Mesendoderm (in vitro differentiated cells): ENCODE measurements around the gene KIAA0825.
A peak's percentile ranks its signal among the peaks of the same experiment; 100 is the strongest.

Experiments
- DNase-seq: peaks from one replicate; pipeline ENCODE4 v3.0.0; 2013
- H2AK5ac ChIP-seq: 2 replicates; pipeline ENCODE4 v1.6.1; 2013; ENCODE audit warnings: low read length, inconsistent platforms
- H2BK120ac ChIP-seq: 2 replicates; pipeline ENCODE4 v1.6.1; 2013; ENCODE audit warnings: low read depth, mild to moderate bottlenecking, low read length, moderate library complexity, mixed read lengths
- H2BK15ac ChIP-seq: replicated peaks from 2 replicates; pipeline ENCODE4 v1.6.1; 2013; ENCODE audit warnings: low read depth, mild to moderate bottlenecking, moderate library complexity
- H2BK5ac ChIP-seq: 2 replicates; pipeline ENCODE4 v1.6.1; 2013; ENCODE audit warnings: low read length, inconsistent platforms
- H3K18ac ChIP-seq: 2 replicates; pipeline ENCODE4 v1.6.1; 2013; ENCODE audit warnings: mild to moderate bottlenecking, low read length, mixed read lengths
- H3K23ac ChIP-seq: one replicate; pipeline ENCODE4 v1.6.1; 2013; ENCODE audit warnings: low read length
- H3K27ac ChIP-seq: 2 replicates; pipeline ENCODE4 v1.5.1; 2013; ENCODE audit warnings: low read depth, mild to moderate bottlenecking, inconsistent platforms, low read length, moderate library complexity
- H3K27me3 ChIP-seq: 2 replicates; pipeline ENCODE4 v1.6.1; 2013; ENCODE audit warnings: low read length, control low read depth, mild to moderate bottlenecking, inconsistent platforms; ENCODE audit not compliant: insufficient read depth, poor library complexity
- H3K36me3 ChIP-seq: 2 replicates; pipeline ENCODE4 v1.6.1; 2013; ENCODE audit warnings: low read length, inconsistent platforms; ENCODE audit not compliant: control insufficient read depth, insufficient read depth
- H3K4ac ChIP-seq: one replicate; pipeline ENCODE4 v1.6.1; 2013; ENCODE audit warnings: low read depth, mild to moderate bottlenecking, low read length, moderate library complexity
- H3K4me1 ChIP-seq: 2 replicates; pipeline ENCODE4 v1.6.1; 2013; ENCODE audit warnings: low read depth, low read length, inconsistent platforms; ENCODE audit not compliant: control insufficient read depth
- H3K4me2 ChIP-seq: 2 replicates; pipeline ENCODE4 v1.6.1; 2013; ENCODE audit warnings: low read length
- H3K4me3 ChIP-seq: 2 replicates; pipeline ENCODE4 v1.5.1; 2013; ENCODE audit warnings: mild to moderate bottlenecking, low read length
- H3K56ac ChIP-seq: one replicate; pipeline ENCODE4 v1.6.1; 2013; ENCODE audit warnings: low read length
- H3K79me1 ChIP-seq: 2 replicates; pipeline ENCODE4 v1.6.1; 2013; ENCODE audit warnings: low read length, inconsistent platforms
- H3K79me2 ChIP-seq: 2 replicates; pipeline ENCODE4 v1.6.1; 2013; ENCODE audit warnings: mild to moderate bottlenecking, low read length; ENCODE audit not compliant: control insufficient read depth, insufficient read depth
- H3K9ac ChIP-seq: 2 replicates; pipeline ENCODE4 v1.6.1; 2013; ENCODE audit warnings: low read length, inconsistent platforms
- H4K5ac ChIP-seq: one replicate; pipeline ENCODE4 v1.6.1; 2013; ENCODE audit warnings: low read length
- H4K8ac ChIP-seq: one replicate; pipeline ENCODE4 v1.6.1; 2013; ENCODE audit warnings: low read depth, mild to moderate bottlenecking, control low read depth, low read length, moderate library complexity
- WGBS: extraction: QIAGEN DNeasy Blood & Tissue Kit; methylation state at CpG from one replicate; pipeline ENCODE4 v1.1.7; 2013; ENCODE audit warnings: low lambda C conversion rate, missing lambda C conversion rate; ENCODE audit not compliant: insufficient coverage; ENCODE audit errors: extremely low coverage; 5-methylcytosine and 5-hydroxymethylcytosine counted together

KIAA0825 gene

DNA sequence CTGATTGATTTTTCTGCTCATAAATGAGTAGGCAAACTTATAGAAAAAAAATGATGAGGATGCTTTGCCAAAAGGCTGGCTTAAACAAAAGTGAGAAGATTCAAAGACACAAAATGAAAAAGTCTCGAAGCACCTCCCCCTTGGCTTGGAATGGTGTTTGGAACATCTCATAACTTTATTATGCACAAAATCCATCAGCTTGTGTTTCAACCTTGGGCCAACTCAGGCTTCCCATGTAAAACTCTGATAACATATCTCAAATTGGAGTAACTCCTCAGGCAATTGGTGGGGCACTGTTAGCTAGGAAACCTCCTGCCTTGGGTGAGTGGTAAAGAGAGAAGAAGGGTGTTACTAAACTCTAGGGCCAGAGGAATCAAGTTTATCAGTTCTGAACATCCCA lies 176.3 kb downstream of the KIAA0825 start:
- no peak overlapping the region for H3K23ac ChIP-seq
- H3K4ac ChIP-seq: no peak overlapping the region
- H3K27ac ChIP-seq: no peak overlapping the region
- no CpG with 5 or more reads among the region's 1 CpG for WGBS
- peak overlapping the region; percentile 81 for H4K8ac ChIP-seq
- H2BK15ac ChIP-seq: no peak overlapping the region
- no peak overlapping the region for H2AK5ac ChIP-seq
- no peak overlapping the region for H3K18ac ChIP-seq
- no peak overlapping the region for H3K4me2 ChIP-seq
- no peak overlapping the region for H2BK120ac ChIP-seq
- H3K9ac ChIP-seq: no peak overlapping the region
- H4K5ac ChIP-seq: no peak overlapping the region
- H3K36me3 ChIP-seq: no peaks in the 10 kb centered on the region
- H3K79me1 ChIP-seq: no peaks in the 10 kb centered on the region
- H3K79me2 ChIP-seq: no peaks in the 10 kb centered on the region
- no peak overlapping the region for H3K4me3 ChIP-seq
- DNase-seq: peak; percentile 10
- H3K56ac ChIP-seq: no peak overlapping the region
- H3K4me1 ChIP-seq: no peaks in the 10 kb centered on the region
- H2BK5ac ChIP-seq: no peak overlapping the region
- H3K27me3 ChIP-seq: no peaks in the 10 kb centered on the region

DNA sequence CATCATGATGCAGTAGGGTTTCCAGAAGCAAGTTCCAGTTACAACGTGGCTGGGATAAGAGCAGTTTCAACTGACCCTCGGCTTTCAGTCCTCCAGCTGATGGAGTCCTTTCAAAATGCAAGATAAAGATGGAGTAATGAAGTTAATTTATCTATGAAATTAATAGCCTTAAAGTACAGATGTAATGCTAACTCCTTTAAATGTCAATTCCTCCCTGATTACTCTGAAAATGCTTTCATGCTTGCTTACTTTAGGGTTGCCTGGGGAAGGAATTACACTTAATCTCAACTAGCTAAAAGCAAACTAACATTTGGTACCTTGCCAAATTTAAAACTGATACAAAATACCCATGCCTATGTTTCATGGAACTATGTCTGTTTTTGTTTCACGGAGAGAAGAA lies 178.4 kb downstream of the KIAA0825 start:
- H3K79me2 ChIP-seq: no peaks in the 10 kb centered on the region
- H3K27ac ChIP-seq: no peak overlapping the region
- no peak overlapping the region for H4K5ac ChIP-seq
- H3K4me1 ChIP-seq: no peaks in the 10 kb centered on the region
- H3K23ac ChIP-seq: no peak overlapping the region
- WGBS: no CpG with 5 or more reads among the region's 3 CpGs
- H3K4ac ChIP-seq: no peak overlapping the region
- H3K27me3 ChIP-seq: no peaks in the 10 kb centered on the region
- H3K4me3 ChIP-seq: no peak overlapping the region
- no peak overlapping the region for H2BK120ac ChIP-seq
- no peak overlapping the region for H3K56ac ChIP-seq
- no peak overlapping the region for H2AK5ac ChIP-seq
- H2BK15ac ChIP-seq: no peak overlapping the region
- no peaks in the 10 kb centered on the region for H3K79me1 ChIP-seq
- no peak overlapping the region for H3K9ac ChIP-seq
- H2BK5ac ChIP-seq: no peak overlapping the region
- H3K36me3 ChIP-seq: no peaks in the 10 kb centered on the region
- no peak overlapping the region for H3K18ac ChIP-seq
- H3K4me2 ChIP-seq: no peak overlapping the region
- no peak for DNase-seq
- no peak overlapping the region for H4K8ac ChIP-seq

DNA sequence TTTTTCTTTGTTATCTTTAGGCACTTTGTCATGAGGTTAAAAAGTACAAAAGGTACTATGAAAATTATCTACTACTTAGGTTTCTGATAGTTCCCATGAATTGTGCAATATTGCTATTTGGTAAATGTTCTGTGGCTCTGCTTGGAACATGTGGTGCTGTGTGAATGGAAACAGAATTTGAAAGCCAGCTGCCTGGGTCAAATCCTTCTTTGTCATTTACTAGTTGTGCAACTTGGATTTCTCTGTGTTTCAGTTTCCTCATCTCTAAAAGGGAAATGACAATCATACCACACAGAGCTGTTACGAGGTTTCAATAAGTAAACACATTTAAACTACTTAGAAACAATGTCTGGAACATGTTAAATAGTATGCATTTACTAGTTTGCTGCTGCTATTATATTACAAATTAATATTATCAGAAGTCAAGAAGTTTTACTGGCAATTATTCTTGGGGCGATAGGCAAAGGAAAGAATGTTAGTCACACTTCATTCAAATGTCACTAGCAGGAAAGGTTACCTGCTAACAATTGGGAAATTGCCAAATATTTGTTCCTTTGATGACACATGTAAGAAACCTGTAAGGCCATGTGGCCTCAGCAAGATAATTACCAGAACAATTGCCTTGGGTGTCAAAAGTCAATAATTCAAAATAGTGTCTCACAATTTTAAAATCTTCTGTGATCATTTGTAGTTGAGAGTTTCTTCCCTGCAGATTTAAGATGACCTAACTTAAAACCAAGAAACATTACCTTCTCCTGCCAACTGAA lies 184.8 kb downstream of the KIAA0825 start:
- Histone ChIP-seq H3K27me3 (no peaks in the 10 kb centered on the region), H3K4me2 (no peak overlapping the region), H4K8ac (no peak overlapping the region), H3K79me1 (no peaks in the 10 kb centered on the region), H3K27ac (no peak overlapping the region), H2BK5ac (no peak overlapping the region), H2BK120ac (no peak overlapping the region), H3K56ac (no peak overlapping the region), H3K18ac (no peak overlapping the region), H3K4me3 (no peak overlapping the region), H3K9ac (no peak overlapping the region), H3K4ac (no peak overlapping the region), H3K79me2 (no peaks in the 10 kb centered on the region), H3K4me1 (no peaks in the 10 kb centered on the region), H3K23ac (no peak overlapping the region), H4K5ac (no peak overlapping the region), H2BK15ac (no peak overlapping the region), H2AK5ac (no peak overlapping the region), H3K36me3 (no peaks in the 10 kb centered on the region)
- no CpG with 5 or more reads among the region's 2 CpGs for WGBS
- peak; percentile 13 for DNase-seq

DNA sequence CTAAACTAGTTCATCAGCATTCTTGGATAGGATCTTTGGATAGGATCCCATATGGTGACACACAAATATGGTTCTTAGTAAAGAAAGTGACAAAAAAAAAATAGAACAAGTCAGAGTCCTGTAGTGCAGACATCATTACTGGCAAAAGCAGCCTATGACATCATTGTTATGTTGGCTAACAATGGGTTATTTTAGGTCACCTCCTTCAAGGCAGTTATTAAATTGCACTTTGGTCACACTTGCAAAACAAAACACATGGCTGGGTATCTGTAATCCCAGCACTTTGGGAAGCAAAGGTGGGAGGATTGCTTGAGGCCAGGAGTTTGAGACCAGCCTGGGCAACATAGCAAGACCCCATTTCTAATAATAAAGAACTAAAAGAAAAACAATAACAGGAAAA lies 185.9 kb downstream of the KIAA0825 start:
- Histone ChIP-seq H2BK15ac (no peak overlapping the region), H3K23ac (no peak overlapping the region), H2AK5ac (no peak overlapping the region), H3K56ac (no peak overlapping the region), H4K8ac (no peak overlapping the region), H3K4ac (no peak overlapping the region), H3K27ac (no peak overlapping the region), H3K9ac (no peak overlapping the region), H2BK120ac (no peak overlapping the region), H2BK5ac (no peak overlapping the region), H3K18ac (no peak overlapping the region), H3K4me2 (no peak overlapping the region), H3K4me1 (no peaks in the 10 kb centered on the region), H3K79me1 (no peaks in the 10 kb centered on the region), H3K27me3 (no peaks in the 10 kb centered on the region), H3K4me3 (no peak overlapping the region), H3K79me2 (no peaks in the 10 kb centered on the region), H4K5ac (no peak overlapping the region), H3K36me3 (no peaks in the 10 kb centered on the region)
- no peak for DNase-seq

GRCh38 chr5:94431696-94432095 lies 186.7 kb downstream of the KIAA0825 start:
- H3K56ac ChIP-seq: no peak overlapping the region
- H2AK5ac ChIP-seq: no peak overlapping the region
- H3K18ac ChIP-seq: no peak overlapping the region
- no peak overlapping the region for H3K23ac ChIP-seq
- H3K4me3 ChIP-seq: no peak overlapping the region
- no peaks in the 10 kb centered on the region for H3K79me1 ChIP-seq
- no peak overlapping the region for H2BK120ac ChIP-seq
- no peak overlapping the region for H3K27ac ChIP-seq
- H4K5ac ChIP-seq: no peak overlapping the region
- H3K9ac ChIP-seq: no peak overlapping the region
- no peaks in the 10 kb centered on the region for H3K79me2 ChIP-seq
- no peaks in the 10 kb centered on the region for H3K36me3 ChIP-seq
- H2BK5ac ChIP-seq: no peak overlapping the region
- H3K27me3 ChIP-seq: no peaks in the 10 kb centered on the region
- H3K4me2 ChIP-seq: no peak overlapping the region
- no peak overlapping the region for H3K4ac ChIP-seq
- no peaks in the 10 kb centered on the region for H3K4me1 ChIP-seq
- H2BK15ac ChIP-seq: no peak overlapping the region
- no peak for DNase-seq
- H4K8ac ChIP-seq: no peak overlapping the region

DNA sequence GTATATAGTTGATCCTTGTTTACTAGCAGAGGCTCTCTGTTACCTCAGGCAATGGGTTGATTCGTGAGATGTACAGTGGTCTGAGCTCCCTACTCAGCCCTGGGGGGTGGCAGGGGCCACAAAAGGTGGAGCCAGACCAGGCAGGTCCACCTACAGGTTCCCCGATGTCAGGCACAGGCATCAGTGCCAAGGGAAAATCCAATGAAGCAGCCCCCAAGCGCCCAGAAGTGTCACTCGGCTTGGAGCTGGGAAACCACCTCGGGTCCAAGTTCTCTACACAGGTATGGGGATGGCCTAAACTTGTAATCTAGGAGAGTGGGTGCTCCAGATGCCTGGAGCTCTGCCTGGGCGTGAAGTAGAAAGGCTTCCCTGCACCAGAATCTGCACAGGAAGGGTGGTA lies 188.8 kb downstream of the KIAA0825 start:
- Histone ChIP-seq H3K4me3 (no peak overlapping the region), H3K18ac (no peak overlapping the region), H3K27ac (no peak overlapping the region), H4K5ac (no peak overlapping the region), H3K27me3 (no peaks in the 10 kb centered on the region), H3K23ac (no peak overlapping the region), H3K79me1 (no peaks in the 10 kb centered on the region), H2BK120ac (no peak overlapping the region), H2BK5ac (no peak overlapping the region), H2AK5ac (no peak overlapping the region), H3K4ac (no peak overlapping the region), H3K9ac (no peak overlapping the region), H3K4me2 (no peak overlapping the region), H2BK15ac (no peak overlapping the region), H4K8ac (no peak overlapping the region), H3K79me2 (no peaks in the 10 kb centered on the region), H3K36me3 (no peaks in the 10 kb centered on the region), H3K56ac (no peak overlapping the region), H3K4me1 (no peaks in the 10 kb centered on the region)
- WGBS: no CpG with 5 or more reads among the region's 6 CpGs
- no peak for DNase-seq
